Urothelium cell line (cell line): ENCODE measurements around the gene ICOSLG.
"Not testable (repeated sequence)": the region's sequence is repeated elsewhere in the genome, so short reads cannot be mapped to it uniquely, and the experiment has no call there.

Source experiments
- DNase-seq: peaks from one replicate; pipeline ENCODE4 v3.0.0; 2011; ENCODE audit warnings: low spot score, mixed read lengths
- FAIRE-seq: peaks from 2 replicates; lab custom pipeline; 2011; peaks lifted over from hg19 to GRCh38; lab: Jason Lieb, UNC

Gene ICOSLG

GRCh38 chr21:44267655-44268142 lies 27.0 kb upstream of the ICOSLG start:
- FAIRE-seq: no peak

GRCh38 chr21:44265734-44266270 lies 25.1 kb upstream of the ICOSLG start:
- no peak for DNase-seq
- no peak for FAIRE-seq

More at GRCh38 chr21:44267655-44268142, 27.0 kb upstream of the ICOSLG start:
- DNase-seq: no peak

GRCh38 chr21:44263768-44264167 lies 23.0 kb upstream of the ICOSLG start:
- no peak for FAIRE-seq
- no peak for DNase-seq

GRCh38 chr21:44263221-44263760 lies 22.5 kb upstream of the ICOSLG start:
- FAIRE-seq (no peak), DNase-seq (no peak)

- FAIRE-seq (no peak), DNase-seq (no peak)
Measured at GRCh38 chr21:44262338-44263056, 21.8 kb upstream of the ICOSLG start.

GRCh38 chr21:44261675-44262295 lies 21.0 kb upstream of the ICOSLG start, which contains the start of gene DNMT3L:
Gene DNMT3L, minus strand, starts transcription at chr21:44261897. Its CDS starts 638 bp downstream, at chr21:44261259.
- FAIRE-seq: no peak
- DNase-seq: no peak

- DNase-seq (no peak), FAIRE-seq (peak; percentile 40)
Measured at GRCh38 chr21:44260791-44261631, 20.3 kb upstream of the ICOSLG start.

GRCh38 chr21:44260066-44260465 lies 19.3 kb upstream of the ICOSLG start:
- FAIRE-seq: no peak
- DNase-seq: no peak

GRCh38 chr21:44259082-44259705 lies 18.5 kb upstream of the ICOSLG start:
- FAIRE-seq (no peak), DNase-seq (no peak)

GRCh38 chr21:44258056-44258725 lies 17.4 kb upstream of the ICOSLG start:
- no peak for FAIRE-seq
- no peak for DNase-seq

GRCh38 chr21:44255511-44255981 lies 14.8 kb upstream of the ICOSLG start:
- no peak for DNase-seq
- FAIRE-seq: no peak

GRCh38 chr21:44253832-44254710 lies 13.3 kb upstream of the ICOSLG start:
- FAIRE-seq (no peak), DNase-seq (no peak)

- peak; percentile 66 for FAIRE-seq
- not testable (repeated sequence) for DNase-seq
Measured at GRCh38 chr21:44249204-44250037, 8.7 kb upstream of the ICOSLG start.

- FAIRE-seq, DNase-seq: not testable (repeated sequence)
Measured at GRCh38 chr21:44247904-44248303, 7.2 kb upstream of the ICOSLG start.

- FAIRE-seq: peak; percentile 93
- DNase-seq: not testable (repeated sequence)
Measured at GRCh38 chr21:44243980-44244379, 3.2 kb upstream of the ICOSLG start.

GRCh38 chr21:44241281-44241680 lies 538 bp upstream of the ICOSLG start:
- not testable (repeated sequence) for FAIRE-seq, DNase-seq

- not testable (repeated sequence) for DNase-seq, FAIRE-seq
Measured at GRCh38 chr21:44240353-44240752, 390 bp downstream of the ICOSLG start.

- not testable (repeated sequence) for FAIRE-seq, DNase-seq
Measured at GRCh38 chr21:44229561-44229960, 11.2 kb downstream of the ICOSLG start.
